Activated T-cell treated with anti-CD3 and anti-CD28 coated beads, Interleukin-2, amount 50 U/mL, for 24 hours (primary cell): ENCODE results near the gene ADAMTS10.
"Not testable (repeated sequence)": the region's sequence is repeated elsewhere in the genome, so short reads cannot be mapped to it uniquely, and the experiment has no call there.

ENCODE experiments used
- DNase-seq: peaks from one replicate; pipeline ENCODE4 v3.0.0-alpha.2; 2020
- H3K27ac Mint-ChIP-seq: 2 replicates; pipeline ENCODE4 v1.8.0; 2020; ENCODE audit warnings: mild to moderate bottlenecking, mixed read lengths
- H3K27me3 Mint-ChIP-seq: 2 replicates; pipeline ENCODE4 v1.8.0; 2020; ENCODE audit warnings: mixed read lengths
- H3K36me3 Mint-ChIP-seq: 2 replicates; pipeline ENCODE4 v1.8.0; 2020; ENCODE audit warnings: low read depth, mixed read lengths
- H3K4me1 Mint-ChIP-seq: 2 replicates; pipeline ENCODE4 v1.8.0; 2020; ENCODE audit warnings: low read depth, mixed read lengths
- H3K4me3 Mint-ChIP-seq: 2 replicates; pipeline ENCODE4 v1.8.0; 2020; ENCODE audit warnings: mild to moderate bottlenecking, moderate library complexity, mixed read lengths
- H3K9me3 Mint-ChIP-seq: 2 replicates; pipeline ENCODE4 v1.8.0; 2020; ENCODE audit warnings: mixed read lengths

Gene ADAMTS10

DNA sequence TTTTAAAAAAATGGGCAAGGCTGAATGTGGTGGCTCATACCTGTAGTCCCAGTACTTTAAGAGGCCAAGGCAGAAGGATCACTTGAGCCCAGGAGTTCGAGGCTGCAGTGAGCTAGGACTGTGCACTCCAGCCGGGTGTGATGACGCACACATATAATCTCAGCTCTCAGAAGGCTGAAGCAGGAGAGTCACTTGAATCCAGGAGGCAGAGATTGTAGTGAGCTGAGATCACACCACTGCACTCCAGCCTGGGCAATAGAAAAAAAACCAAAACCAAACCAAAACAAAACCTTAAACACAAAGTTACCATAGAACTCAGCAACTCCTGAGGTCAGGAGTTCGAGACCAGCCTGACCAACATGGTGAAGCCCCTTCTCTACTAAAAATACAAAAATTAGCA is 26.6 kb upstream of the ADAMTS10 start:
- not testable (repeated sequence) for H3K4me3 Mint-ChIP-seq, H3K4me1 Mint-ChIP-seq, H3K9me3 Mint-ChIP-seq, DNase-seq, H3K36me3 Mint-ChIP-seq, H3K27ac Mint-ChIP-seq
- peaks cover 25% of the 10 kb centered on the region for H3K27me3 Mint-ChIP-seq

GRCh38 chr19:8635422-8635821 is 24.9 kb upstream of the ADAMTS10 start:
- H3K4me3 Mint-ChIP-seq = no peak overlapping the region
- H3K9me3 Mint-ChIP-seq = no peaks in the 10 kb centered on the region
- H3K36me3 Mint-ChIP-seq = no peaks in the 10 kb centered on the region
- no peak overlapping the region for H3K27ac Mint-ChIP-seq
- DNase-seq = no peak
- H3K27me3 Mint-ChIP-seq = peaks cover 18% of the 10 kb centered on the region
- H3K4me1 Mint-ChIP-seq = peaks cover 7% of the 10 kb centered on the region

DNA sequence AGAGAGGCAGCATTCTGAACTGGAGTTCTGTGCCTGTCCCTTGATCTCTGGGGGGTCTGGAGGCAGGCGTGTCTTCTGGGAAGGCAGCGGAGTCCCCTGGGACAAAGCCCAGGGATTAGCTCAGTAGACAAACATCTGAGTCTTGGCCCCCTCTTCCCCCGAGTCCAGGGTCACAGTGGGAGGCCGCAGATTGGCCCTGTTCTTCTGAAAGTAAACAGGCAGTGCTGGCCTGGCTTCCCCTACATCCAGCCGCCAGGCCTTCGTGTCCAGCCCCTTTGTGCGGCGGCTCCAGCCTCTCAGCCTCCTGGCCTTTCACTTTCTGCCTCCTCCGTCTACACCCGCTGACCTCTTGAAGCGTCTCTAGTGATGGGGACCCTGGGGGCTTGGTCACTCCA is 20.9 kb upstream of the ADAMTS10 start:
- no peak for DNase-seq
- Mint-ChIP-seq H3K9me3 (no peaks in the 10 kb centered on the region), H3K36me3 (no peaks in the 10 kb centered on the region), H3K27me3 (peaks cover 3% of the 10 kb centered on the region), H3K4me1 (no peaks in the 10 kb centered on the region), H3K4me3 (no peak overlapping the region), H3K27ac (no peak overlapping the region)

DNA sequence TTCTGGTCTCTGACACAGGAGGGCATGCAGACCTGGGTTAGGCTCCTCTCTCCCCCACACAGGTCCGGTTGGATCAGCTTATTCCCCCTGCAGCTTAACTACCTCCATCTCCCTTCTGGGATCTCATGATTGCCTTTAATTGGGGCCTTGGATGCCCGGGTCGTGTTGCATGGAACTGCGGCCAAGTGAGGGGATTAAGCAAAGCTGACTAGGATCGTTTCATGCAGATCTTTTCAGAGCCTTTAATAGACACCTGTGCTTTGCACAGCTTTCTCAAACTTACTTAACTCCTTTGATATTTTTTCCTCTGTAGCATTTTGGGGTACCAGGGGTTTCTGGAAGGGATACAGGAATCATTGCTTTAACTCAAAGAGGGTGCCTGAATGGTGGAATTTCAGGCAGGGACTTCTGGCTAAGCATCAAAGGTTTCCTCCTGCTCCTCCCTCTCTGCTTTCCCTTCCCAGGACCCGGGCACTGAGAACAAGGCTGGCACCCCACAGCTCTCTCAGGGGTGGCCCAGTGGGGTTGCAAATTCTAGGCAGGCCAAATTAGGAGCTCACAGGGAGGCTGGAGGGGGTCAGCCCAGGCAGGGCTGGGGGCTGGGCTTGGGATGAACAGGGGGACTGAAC is 20.4 kb upstream of the ADAMTS10 start:
- Mint-ChIP-seq H3K4me1 (no peaks in the 10 kb centered on the region), H3K27ac (no peak overlapping the region), H3K27me3 (peaks cover 3% of the 10 kb centered on the region), H3K4me3 (no peak overlapping the region), H3K9me3 (no peaks in the 10 kb centered on the region), H3K36me3 (no peaks in the 10 kb centered on the region)
- no peak for DNase-seq

- no peak for DNase-seq
- no peaks in the 10 kb centered on the region for H3K36me3 Mint-ChIP-seq
- no peaks in the 10 kb centered on the region for H3K9me3 Mint-ChIP-seq
- no peaks in the 10 kb centered on the region for H3K4me1 Mint-ChIP-seq
- no peak within 1 kb of the TSS for H3K4me3 Mint-ChIP-seq
- H3K27ac Mint-ChIP-seq = no peak within 1 kb of the TSS
- H3K27me3 Mint-ChIP-seq = no peaks in the 10 kb centered on the region
Observed at GRCh38 chr19:8629996-8630683, 19.6 kb upstream of the ADAMTS10 start, which contains the start of gene NFILZ. TSS of gene NFILZ (plus strand) at chr19:8630633. CDS start at chr19:8676766, 46,133 bp downstream.

DNA sequence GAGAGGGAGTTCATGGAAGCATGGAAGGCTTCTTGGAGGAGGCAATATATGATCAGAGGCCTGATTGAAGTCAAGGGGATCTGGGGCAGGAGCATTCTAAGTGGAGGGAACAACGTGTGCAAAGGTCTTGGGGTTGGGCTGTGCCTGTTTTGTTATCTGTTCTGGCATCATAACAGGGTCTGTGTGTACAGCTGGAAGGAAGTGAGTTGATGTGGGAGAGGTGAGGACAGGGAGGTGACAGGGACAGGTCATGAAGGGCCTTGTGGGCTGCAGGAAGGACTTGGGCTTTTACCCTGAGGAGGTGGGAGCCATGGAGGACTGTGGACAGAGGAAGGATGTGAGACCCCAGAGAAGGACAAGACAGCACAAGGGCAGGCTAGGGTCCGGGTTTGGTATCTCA is 18.7 kb upstream of the ADAMTS10 start:
- no peak for DNase-seq

GRCh38 chr19:8626842-8627241 is 16.3 kb upstream of the ADAMTS10 start:
- no peaks in the 10 kb centered on the region for H3K36me3 Mint-ChIP-seq
- no peak overlapping the region for H3K27ac Mint-ChIP-seq
- DNase-seq = no peak
- no peak overlapping the region for H3K4me3 Mint-ChIP-seq
- no peaks in the 10 kb centered on the region for H3K9me3 Mint-ChIP-seq
- H3K4me1 Mint-ChIP-seq = no peaks in the 10 kb centered on the region
- H3K27me3 Mint-ChIP-seq = no peaks in the 10 kb centered on the region

More for the DNA sequence above, 18.7 kb upstream of the ADAMTS10 start:
- Mint-ChIP-seq H3K27me3 (no peaks in the 10 kb centered on the region), H3K4me3 (no peak overlapping the region), H3K36me3 (no peaks in the 10 kb centered on the region), H3K27ac (no peak overlapping the region), H3K9me3 (no peaks in the 10 kb centered on the region), H3K4me1 (no peaks in the 10 kb centered on the region)

GRCh38 chr19:8622886-8623285 is 12.4 kb upstream of the ADAMTS10 start:
- DNase-seq, H3K4me1 Mint-ChIP-seq, H3K9me3 Mint-ChIP-seq, H3K27ac Mint-ChIP-seq, H3K27me3 Mint-ChIP-seq, H3K36me3 Mint-ChIP-seq, H3K4me3 Mint-ChIP-seq: not testable (repeated sequence)

- no peaks in the 10 kb centered on the region for H3K9me3 Mint-ChIP-seq
- DNase-seq = no peak
- H3K27ac Mint-ChIP-seq = no peak overlapping the region
Observed at GRCh38 chr19:8618751-8619150, 8.2 kb upstream of the ADAMTS10 start.

GRCh38 chr19:8617984-8618383 is 7.5 kb upstream of the ADAMTS10 start:
- no peak overlapping the region for H3K27ac Mint-ChIP-seq
- H3K27me3 Mint-ChIP-seq = no peaks in the 10 kb centered on the region
- H3K4me1 Mint-ChIP-seq = peaks cover 8% of the 10 kb centered on the region
- H3K36me3 Mint-ChIP-seq = no peaks in the 10 kb centered on the region
- H3K4me3 Mint-ChIP-seq = no peak overlapping the region
- DNase-seq = no peak
- H3K9me3 Mint-ChIP-seq = no peaks in the 10 kb centered on the region

More at GRCh38 chr19:8618751-8619150, 8.2 kb upstream of the ADAMTS10 start:
- Mint-ChIP-seq H3K36me3 (no peaks in the 10 kb centered on the region), H3K27me3 (no peaks in the 10 kb centered on the region), H3K4me1 (peaks cover 8% of the 10 kb centered on the region), H3K4me3 (no peak overlapping the region)

DNA sequence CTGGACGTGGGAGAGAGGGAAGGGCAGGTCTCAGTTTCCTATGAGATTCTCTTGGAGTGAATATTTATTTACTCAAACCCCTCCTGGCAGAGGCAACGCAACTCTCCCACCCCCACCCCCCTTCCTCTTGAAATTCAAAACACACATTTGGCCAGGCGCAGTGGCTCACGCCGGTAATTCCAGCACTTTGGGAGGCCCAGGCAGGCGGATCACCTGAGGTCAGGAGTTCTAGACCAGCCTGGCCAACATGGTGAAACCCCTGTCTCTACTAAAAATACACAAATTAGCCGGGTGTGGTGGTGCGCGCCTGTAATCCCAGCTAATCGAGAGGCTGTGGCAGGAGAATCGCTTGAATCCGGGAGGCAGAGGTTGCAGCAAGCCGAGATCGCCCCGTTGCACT is 6.8 kb upstream of the ADAMTS10 start:
- not testable (repeated sequence) for H3K36me3 Mint-ChIP-seq, H3K27me3 Mint-ChIP-seq

DNA sequence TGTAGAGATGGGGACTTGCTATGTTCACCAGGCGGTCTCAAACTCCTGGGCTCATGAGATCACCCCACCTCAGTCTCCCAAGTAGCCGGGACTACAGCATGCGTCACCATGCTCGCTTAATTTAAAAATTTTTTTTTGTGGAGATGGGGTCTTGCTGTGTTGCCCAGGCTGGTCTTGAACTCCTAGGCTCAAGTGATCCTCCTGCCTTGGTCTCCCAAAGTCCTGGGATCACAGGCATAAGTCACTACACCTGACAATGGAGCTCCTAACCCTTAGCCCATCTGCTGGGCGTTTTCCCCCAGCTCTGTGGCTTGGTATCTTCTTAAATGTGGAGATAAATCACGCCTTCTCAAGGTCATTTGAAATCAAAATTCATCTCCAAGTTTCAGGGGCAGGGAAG is 6.3 kb upstream of the ADAMTS10 start:
- H3K4me1 Mint-ChIP-seq = peaks cover 16% of the 10 kb centered on the region
- no peaks in the 10 kb centered on the region for H3K36me3 Mint-ChIP-seq
- H3K4me3 Mint-ChIP-seq = no peak overlapping the region
- H3K27me3 Mint-ChIP-seq = no peaks in the 10 kb centered on the region
- H3K9me3 Mint-ChIP-seq = no peaks in the 10 kb centered on the region
- DNase-seq = no peak
- H3K27ac Mint-ChIP-seq = no peak overlapping the region

More for the DNA sequence above, 6.8 kb upstream of the ADAMTS10 start:
- H3K4me3 Mint-ChIP-seq, H3K27ac Mint-ChIP-seq, H3K9me3 Mint-ChIP-seq, DNase-seq: not testable (repeated sequence)
- peaks cover 11% of the 10 kb centered on the region for H3K4me1 Mint-ChIP-seq

- Mint-ChIP-seq H3K4me3 (no peak overlapping the region), H3K9me3 (no peaks in the 10 kb centered on the region), H3K27me3 (no peaks in the 10 kb centered on the region), H3K4me1 (peaks cover 21% of the 10 kb centered on the region), H3K27ac (no peak overlapping the region), H3K36me3 (no peaks in the 10 kb centered on the region)
- DNase-seq = peak; percentile 70
Observed at GRCh38 chr19:8615813-8616596, 5.5 kb upstream of the ADAMTS10 start.

- DNase-seq = no peak
- no peak overlapping the region for H3K4me3 Mint-ChIP-seq
- H3K9me3 Mint-ChIP-seq = no peaks in the 10 kb centered on the region
- peaks cover 24% of the 10 kb centered on the region for H3K4me1 Mint-ChIP-seq
- peaks cover 1% of the 10 kb centered on the region for H3K27me3 Mint-ChIP-seq
- no peaks in the 10 kb centered on the region for H3K36me3 Mint-ChIP-seq
- H3K27ac Mint-ChIP-seq = no peak overlapping the region
Observed at GRCh38 chr19:8615024-8615423, 4.5 kb upstream of the ADAMTS10 start.

DNA sequence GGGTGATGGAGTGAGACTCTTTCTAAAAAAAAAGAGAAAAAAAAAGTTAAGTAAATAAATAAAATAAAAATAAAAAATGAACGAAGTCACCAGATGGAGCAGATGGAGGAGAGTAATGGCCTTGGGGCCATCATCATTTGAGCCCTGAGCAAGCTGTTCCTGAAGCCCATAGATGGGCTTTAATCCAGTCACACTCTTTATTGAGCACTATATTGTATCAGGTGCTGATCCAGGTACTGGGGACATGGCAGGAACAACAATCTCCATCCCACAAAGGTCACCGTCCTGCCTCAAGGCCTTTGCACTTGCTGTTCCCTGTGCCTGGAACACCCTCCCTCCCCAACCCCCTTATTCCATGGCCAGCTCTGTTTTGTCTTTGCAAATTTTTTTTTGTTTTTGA is 3.9 kb upstream of the ADAMTS10 start:
- Mint-ChIP-seq H3K27ac (no peak overlapping the region), H3K27me3 (peaks cover 2% of the 10 kb centered on the region), H3K36me3 (no peaks in the 10 kb centered on the region), H3K4me1 (peaks cover 29% of the 10 kb centered on the region), H3K9me3 (no peaks in the 10 kb centered on the region), H3K4me3 (no peak overlapping the region)
- no peak for DNase-seq
